G401.6 (cell line): ENCODE results near the gene EMX1.

Experiments
- FAIRE-seq: peaks from 2 replicates; lab custom pipeline; 2012; peaks lifted over from hg19 to GRCh38; lab: Jason Lieb, UNC

The EMX1 gene

DNA sequence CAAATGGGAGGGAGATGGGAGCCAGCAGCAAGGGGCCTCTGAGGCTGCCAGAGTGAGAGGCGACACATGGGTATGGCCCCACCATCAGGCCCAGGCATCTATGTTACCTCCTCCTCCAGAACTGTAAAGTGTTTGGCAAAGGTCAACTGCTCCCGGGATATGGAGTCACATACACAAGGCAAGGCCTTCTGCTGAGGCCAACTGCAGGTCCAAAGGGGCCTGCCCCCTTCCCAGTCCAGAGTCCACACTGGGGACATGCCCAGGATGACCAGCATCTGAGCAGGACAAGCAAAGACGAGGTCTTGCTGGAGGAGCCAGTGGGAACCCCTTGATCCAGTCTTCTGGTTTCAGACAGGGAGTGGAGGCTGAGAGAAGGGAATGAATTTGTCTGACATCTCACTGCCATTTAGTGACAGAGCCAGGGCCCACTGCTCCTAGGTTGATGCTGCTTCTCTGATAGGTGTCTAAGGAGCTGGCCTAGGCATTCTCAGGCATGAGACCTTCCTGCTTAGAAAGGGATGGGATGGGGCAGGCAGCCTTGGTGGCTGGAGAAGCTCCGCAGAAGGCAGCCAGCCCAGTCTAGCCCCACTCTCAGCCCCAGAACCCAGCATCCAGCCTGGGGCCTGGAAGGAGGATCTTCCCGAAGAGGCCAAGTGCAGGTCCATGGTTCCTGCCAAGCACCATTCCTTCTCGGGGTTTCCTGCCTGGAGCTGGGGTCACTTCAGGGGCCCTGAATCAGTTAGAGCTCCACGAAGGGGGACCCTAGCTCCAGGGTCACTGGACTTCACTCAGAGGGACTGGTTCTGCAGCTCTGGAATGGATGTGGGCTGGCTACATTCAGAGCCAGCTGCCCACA is 26.4 kb downstream of the EMX1 start:
- no peak for FAIRE-seq

DNA sequence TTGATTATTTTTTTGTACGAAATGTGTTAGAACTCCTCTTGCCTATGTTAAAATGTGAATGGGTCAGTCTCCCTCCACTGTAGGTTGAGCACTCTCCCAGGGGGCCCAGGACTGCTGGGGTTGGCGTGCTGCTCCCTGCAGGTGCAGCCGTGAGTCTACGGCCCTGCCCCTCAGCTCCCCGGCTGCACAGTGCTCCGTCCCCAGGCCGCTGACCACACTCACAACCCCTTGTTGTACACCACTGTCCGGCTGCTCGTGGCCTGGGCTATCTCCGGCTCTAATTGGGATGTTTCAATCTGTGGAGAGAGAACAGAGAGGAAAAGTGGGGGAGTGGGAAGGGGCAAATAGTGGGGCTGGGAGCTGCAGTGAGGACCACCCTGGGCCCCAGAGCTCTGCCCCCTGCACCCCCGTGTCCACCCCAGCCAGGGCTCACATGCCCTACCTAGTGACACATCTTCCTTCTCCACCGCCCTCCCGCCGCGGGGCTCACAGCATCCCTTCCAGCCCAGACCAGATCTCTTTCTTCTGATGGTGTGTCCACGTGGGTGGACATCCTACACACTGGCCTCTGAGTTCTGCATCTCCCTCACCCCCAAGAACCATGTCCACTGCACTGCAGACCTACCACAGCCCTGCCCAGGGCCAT is 27.6 kb downstream of the EMX1 start:
- FAIRE-seq = no peak

DNA sequence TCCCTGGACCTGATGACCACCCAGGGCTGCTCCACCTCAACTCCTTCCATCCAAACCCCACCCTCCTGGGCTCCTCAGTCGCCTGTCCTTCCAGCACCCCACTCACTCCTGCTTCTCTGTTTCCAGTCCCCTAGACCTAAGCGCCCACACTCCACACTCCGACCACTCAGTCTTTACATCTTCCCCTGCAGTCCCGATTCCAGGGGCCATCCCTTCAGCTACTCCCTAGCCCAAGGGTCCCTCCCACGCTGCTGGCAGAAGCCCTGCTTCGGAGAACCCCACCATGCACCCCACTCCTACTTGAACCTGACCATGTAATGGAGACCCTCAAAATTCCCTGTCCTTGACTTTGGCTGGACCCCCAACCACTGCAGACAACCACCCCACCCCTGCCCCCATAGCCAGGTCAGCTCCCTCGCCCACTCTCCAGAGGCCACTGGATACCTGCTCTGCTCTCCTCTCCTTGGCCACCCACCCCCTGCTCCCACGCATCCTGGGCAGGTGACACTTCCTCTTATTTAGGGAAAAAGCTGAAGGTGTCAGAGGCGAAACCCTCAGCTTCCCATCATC is 28.2 kb downstream of the EMX1 start:
- no peak for FAIRE-seq

DNA sequence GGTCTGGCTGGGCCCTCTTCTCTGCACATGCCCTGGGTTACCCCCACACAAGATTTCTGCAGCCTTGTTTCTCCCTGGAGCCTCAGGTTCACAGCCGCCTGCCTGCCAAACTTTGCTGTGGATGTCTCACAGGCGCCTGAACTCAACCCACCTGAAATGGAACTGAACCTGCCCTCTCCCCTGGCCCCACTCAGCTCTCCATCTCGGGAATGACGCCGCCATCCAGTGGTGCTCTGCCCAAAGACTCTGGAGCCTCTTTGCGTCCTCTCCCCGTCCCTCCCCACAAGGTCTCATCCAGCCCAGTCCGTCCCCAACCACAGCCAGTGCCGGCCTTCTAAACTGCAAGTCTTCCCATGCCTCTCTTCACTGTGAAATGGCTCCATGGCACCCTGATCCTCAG is 29.1 kb downstream of the EMX1 start:
- FAIRE-seq = no peak

DNA sequence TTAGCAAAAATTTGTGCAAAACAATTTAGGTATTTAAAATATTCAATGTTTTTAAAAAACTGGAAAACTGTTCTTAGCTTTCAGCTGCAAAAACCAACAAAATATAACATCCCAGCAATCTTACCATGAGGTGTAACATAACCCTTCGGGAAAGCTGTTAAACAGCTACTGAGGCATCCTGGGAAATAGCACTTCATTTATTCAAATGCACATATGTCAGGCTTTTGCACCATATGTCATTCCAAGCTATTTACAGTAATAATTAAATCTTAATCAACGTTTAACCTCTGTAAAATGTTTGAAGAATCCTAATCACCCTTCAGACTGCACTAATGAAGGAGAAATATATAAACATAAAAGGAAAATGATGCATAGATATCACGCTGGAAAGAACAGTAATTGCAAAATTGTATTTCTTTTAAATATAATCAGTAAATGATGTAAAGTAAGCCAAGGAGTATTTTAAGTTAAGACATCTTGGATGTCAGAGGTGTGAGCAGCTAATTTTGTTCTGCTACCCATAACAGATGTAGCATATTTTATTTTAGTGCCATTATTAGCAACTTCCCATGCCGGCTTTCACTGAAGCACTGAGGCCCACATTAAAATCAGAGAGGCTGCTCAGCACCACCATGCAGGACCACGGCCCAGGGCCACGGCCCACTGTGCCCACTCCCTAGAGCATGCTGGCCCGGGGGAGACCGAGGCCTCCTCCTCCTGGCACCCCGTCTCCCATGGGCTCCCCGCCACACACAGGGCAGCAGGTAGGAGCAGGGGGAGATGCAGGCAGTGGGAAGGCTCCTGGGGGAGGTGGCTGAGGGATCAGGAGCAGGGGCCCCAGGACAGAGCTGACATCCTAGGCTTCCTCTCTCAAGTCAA is 30.9 kb downstream of the EMX1 start:
- FAIRE-seq = no peak

DNA sequence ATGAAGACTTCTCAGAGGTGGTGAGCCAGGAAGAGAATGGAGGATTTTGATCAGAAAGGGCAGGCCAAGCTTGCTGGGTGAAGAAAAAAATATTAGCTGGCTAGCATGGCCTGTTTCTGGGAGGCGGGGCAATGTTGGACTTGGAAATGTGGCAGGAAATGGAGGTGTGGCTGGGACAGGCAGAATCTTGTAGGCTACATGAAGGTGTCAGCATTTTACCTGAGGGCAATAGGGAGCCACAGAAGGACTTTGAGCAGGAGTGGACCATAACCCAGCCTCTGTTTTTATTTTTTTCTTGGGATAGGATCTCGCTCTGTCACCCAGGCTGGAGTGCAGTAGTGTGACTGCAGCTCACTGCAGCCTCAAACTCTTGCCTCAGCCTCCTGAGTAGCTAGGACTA is 31.7 kb downstream of the EMX1 start:
- FAIRE-seq = no peak

DNA sequence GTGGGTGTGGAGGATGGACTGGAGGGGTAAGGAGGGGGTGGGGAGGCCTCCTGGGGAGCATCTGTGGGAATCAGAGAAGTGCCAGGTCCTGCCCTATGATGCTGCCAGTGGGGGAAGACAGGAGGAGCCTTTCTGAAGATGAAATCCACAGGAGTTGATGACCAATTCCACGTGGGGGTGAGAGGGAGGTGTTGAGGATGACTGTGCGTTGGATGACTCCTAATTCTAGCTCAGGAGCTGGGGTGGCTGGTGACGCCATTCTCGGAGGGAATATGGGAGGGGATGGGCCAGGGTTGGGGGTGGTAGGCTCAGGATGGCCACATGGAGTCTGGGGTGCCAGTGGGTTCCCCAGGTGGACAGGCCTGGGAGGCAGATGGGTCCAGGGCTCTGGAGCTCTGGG is 32.3 kb downstream of the EMX1 start:
- FAIRE-seq = no peak

DNA sequence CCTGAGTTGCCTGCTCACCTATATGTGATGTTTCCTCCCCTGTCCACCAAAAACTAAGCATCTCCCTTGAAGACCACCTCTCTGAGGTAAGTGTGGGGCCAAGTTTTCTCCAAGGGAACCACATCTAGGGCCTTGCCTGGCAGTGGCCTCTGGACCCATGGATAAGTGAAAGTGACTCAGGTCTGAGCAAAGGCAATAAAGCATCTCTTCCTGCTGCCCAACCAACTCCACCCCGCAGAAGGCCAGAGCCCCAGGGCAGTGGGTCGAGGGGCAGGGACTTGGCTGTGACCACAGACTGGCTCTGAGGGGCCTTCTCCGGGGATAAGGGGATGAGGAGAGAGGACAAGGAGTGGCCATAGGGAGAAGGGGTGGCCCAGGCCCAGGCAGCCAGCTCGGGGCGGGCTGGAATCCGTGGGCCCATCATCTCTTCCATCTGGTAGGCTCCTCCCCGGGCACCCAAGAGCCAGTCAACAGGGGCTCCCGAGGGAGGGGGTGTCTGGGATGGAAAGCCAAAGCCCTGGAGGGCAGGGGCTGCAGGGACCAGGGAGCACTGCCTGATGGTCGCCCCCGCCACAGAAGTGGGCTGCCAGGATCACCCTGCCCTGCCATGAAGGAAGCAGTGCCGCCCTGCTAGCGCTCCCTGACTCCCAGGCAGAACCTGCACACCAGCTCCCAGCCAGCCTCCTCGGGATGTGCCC is 33.4 kb downstream of the EMX1 start:
- FAIRE-seq = no peak

DNA sequence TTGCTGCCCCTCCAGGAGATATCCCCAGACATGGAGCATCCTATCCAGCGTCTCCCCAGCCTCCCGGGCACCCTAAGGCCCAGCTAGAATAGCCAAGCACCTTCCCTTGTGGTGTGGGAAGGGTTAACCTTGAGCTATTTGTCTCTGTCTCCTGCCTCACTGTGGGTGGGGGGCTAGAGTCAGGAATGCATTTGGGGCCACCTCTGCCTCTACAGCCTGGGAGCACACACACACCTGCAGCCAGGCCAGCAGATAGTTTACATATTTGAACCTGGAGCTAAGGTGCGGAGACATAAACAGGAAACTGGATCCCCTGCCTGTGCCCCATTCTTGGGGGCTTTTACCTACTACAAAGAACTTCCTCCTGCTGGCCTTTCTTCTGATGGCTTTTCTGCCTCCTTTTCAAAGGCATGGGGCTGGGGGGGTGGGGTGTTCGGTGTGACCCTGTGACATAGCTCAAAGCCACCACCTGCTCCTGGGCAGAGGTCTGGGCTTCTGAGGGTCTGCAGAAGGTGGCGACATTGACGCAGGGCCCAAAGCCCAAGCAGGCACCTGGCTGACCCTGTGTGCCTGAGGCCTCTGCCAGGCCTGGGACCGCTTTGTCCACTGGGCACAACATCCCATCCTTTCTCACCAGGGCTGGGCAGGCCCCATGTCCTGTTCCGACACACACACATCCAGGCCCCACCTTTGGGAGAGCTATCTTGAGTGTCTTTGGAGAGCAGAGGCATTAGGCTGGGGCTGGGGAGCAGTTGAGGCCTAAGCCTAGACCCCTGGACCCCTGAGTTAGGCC is 34.2 kb downstream of the EMX1 start:
- FAIRE-seq = no peak

DNA sequence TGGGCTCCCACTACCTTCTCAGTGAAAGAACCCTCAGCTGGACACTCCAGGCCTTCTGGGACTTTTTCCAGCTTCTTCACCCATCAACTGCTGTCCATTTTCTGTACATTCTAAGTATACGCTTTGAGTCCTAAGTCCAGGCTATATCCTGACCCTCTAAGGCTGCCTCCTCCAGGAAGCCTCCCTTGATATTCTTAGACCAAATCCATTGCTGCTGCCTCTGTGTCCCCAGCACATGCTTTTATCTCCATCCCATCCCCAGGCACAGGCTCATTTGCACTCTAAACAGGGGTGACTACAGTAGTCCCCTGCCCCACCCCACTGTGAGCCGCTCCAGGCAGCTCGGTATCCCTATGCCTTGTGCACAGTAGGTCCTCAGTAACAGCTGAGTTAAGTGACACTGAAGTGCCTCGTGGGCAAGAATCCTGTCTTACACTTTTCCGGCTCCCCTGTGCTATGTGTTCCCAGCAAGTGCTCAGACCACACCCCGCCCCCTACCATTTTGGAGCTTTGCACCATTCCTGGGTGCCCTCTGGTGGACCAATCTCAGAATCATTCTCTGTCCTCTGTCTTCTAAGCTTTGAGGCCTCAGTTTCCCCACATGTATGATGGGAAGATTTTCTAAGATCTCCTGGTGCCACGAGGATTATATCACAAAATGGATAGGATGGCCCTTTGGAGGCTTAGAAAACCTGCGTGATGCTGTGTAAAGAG is 34.9 kb downstream of the EMX1 start:
- no peak for FAIRE-seq

DNA sequence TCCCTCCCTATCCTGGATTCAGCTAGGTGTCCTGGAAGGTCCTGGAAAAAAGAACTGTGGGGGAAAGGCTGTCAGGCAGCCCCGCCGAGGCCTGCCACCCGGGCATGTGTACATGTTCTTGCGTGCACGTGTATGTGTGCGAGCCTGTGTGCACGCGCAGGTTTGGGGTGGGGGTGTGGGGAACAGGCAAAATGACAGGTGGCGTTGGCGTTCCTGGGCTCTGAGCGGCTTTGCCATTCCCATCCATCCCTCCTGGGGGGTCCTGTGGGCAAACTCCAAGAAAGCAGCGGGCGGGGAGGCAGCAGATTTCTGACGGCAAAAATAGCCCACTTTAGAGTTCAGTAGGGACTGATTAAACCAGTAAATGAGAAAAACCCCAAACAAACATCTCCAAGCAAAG is 35.6 kb downstream of the EMX1 start:
- no peak for FAIRE-seq

DNA sequence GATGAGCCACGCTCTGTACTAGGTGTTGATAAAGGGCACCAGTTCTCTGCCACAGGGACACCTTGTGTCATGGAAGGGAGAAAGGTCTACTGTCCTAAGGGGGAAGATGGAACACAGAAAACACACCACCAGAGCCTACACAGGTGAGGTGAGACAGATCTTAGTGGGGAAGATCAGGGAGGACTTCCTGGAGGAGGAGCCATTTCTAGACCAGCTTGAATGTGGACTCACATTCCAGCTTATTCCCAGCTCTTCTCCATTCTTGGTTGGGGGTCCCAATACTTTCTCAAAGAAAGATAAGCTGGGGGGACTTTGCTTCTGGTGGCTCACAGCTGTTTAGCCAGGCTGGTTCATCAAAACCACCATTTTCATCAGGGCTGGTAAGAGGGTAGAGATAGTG is 36.2 kb downstream of the EMX1 start:
- FAIRE-seq = no peak

DNA sequence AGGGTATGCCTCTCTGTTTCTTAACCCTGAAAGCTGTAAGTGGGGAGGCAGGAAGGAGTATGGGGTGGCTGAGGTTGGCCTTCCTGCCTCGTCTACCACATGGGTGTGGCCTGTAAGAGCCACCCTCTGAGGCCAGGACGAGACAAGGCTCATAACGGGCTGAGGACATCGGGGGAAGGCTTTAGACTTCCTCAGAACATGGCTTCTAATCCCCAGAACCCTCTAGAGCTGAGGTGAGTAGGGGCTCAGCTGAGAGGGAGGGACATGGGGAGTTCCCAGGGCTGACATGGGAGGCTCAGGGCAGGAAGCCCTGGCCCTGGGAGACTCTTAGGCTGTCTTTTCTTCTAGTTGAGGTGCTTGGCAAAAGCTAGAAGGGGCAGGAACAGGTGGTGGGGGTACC is 36.7 kb downstream of the EMX1 start:
- no peak for FAIRE-seq

DNA sequence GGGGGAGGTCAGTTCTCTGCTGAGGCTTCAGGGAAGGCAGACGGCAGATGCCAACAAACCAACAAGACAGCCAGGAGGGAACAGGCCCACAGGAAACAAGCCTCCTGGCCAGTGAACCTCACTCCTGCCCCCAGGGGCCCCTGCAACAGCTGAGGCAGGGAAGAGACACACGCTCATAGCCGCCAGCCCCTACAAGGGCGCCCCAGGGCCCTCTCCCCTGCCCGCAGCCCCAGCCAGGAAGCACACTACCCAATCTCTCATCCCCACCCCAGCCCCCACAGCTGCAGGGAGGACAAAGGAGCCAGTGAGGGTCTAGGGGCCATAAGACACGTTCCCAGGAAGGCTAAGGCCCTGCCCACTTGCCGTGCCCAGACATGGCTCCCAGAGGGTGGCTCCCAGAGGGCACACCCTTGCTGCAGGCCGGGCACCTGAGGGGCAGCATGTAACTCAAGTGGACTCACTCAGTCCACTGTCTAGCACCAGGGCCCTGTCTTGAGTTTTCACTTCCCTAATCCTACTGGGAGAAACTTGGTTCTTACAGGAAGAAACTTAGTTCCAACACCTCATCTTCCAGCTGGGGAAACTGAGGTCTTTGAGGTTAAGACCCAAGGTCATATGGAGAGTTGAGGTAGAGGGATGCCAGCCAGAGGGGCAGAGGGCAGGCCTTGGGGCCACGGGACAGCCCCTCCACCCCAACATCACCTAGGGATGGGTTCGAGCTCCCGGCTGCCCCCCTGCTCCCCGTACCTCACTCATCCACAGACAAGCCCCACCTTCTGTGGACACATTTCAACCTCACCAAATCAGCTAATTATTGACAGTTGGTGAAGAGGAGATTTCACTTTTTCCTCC is 37.3 kb downstream of the EMX1 start:
- FAIRE-seq = no peak

DNA sequence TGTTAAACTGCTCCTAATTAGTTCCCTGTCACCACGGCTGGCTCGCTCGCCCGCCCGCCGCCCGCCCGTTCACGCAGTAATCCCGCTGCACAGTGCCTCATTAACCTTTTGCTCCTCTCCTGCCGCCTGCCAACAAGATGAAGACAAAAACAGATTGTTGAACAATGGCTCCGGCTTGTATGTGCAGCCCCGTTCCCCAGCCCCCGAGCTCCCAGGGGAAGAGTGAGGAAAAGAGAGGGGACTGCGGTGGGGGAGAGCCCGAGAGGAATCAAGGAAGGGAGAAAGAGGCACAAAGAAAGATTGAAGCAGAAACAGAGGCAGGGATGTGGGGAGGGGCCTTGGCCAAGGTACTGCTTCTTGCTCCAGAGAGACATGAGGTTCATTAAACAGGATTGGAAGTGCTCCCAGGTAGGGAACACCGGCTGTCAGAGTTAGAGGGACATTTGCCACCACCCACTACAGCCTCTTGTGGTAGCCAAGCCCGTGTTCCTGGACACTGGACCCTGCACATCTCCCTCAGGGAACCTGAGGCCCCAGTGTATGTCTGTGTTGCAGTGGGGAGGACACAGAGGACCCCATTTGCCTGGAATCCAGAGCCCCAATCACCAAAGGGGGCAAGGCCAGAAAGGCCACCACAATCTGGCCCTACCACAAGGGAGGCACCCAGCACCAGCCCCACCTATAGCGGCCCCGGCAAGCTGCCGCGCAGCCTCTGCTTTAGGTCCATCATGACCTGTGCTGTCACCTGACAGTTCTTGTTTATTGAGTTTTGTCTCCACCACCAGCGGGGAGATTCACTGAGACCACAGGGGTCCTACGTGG is 38.1 kb downstream of the EMX1 start:
- no peak for FAIRE-seq

DNA sequence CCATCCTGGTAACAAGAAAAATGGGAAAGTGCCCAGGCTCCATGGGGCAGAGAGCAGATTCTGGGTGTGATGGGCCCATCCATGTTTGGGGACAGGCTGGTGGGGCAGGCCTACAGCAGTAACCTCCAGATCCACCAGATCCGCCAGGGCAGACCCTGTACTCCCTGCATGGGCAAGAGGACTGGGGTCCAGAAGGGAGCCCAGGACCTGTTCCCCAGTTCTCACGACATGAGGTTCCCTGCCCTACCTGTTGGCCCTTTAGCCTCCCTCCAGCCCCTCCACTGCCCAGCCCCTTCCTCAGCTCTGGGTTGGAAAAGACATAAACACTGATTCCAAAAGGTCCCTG is 38.7 kb downstream of the EMX1 start:
- no peak for FAIRE-seq

DNA sequence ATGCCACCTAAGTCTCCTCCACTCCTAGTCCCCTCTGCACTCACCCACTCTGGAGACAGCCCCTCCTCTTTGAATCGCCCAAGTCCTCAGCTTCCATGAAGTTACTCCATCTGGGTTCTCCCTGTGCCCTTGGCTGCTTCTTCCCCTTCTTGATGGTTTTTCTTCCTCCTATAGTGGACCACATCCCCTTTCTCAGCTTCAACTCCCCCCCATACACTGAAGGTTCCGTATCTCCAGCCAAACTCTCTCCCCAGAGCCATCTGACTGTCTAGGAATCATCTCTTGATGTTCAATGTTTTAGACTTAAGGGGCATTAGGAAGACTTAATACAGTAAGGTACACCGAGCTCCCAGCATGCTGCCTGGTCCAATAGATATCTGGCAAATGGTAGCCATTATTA is 39.6 kb downstream of the EMX1 start:
- FAIRE-seq = no peak

DNA sequence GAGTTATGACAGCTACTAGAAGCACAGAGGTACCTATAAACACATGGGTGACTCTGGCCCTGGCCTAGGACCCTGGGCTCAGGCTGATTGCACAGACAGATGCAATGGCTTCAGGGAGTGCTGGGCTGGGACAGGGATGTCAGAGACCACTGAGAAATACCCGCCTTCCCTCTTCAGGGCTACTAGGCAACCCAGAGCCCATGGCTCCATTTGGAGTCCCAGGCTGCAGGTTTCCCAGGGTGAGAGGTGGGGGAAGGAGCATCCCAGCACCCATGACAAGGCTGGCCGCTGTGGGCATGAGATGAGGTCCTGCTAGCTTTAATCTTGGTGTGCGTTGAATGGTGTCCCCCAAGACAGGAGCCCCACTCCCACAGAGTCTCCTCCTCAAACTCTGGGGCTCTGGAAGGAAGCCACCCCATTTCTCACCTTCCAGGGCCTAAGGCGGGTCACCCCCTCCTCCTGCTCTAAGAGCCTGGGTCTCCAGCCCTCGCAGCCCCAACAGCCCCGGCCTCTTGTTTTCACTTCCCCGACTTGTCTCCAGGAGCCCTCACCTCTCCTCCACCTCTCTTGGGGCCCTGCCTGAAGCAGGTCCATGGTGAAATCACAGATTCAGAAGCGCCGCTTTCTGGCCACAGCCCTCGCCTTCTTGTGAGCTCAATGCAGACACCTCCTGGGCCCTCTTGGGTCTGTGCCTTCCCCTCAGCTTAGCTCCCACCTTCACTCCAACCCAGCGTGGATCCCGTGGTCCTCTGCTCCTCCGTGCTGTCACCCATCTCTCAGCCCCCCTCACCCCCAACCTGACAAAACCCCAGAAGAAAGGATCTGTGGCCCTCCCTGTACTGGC is 41.4 kb downstream of the EMX1 start:
- FAIRE-seq = no peak
